SK-N-SH (cell line): ENCODE results near the gene EDEM3. TPM values are rescaled to one million over a fixed set of nuclear protein-coding genes. Genes with fewer than 3 reads are reported as not detected.

Experiments used
- CTCF ChIA-PET: fragments of 300-600, 350-600 bp; formaldehyde crosslinking; extraction: SDS; loops from one replicate; lab custom pipeline; 2021; lab: Yijun Ruan, JAX
- POLR2A ChIA-PET: fragments of 350-600 bp; sonication (Branson Sonifier 250); formaldehyde crosslinking; extraction: SDS; loops from one replicate; lab custom pipeline; 2020; ENCODE audit warnings: antibody characterized with exemption, inconsistent platforms; lab: Yijun Ruan, JAX
- DNase-seq: peaks from one replicate; pipeline ENCODE4 v3.0.0; 2012
- H2AFZ ChIP-seq: fragments of 200-600 bp; sonication (generic); 2 replicates; pipeline ENCODE4 v1.8.1; 2016; ENCODE audit warnings: antibody characterized with exemption, mild to moderate bottlenecking, low read depth
- H3F3A ChIP-seq: fragments of 200-600 bp; sonication (generic); replicated peaks from 2 replicates; pipeline ENCODE3; 2016; ENCODE audit warnings: antibody characterized with exemption, mild to moderate bottlenecking; ENCODE audit not compliant: insufficient read depth
- H3K27ac ChIP-seq, 2 experiments: fragments of 200-500 bp in 1 of 2; fragments of 200-600 bp in 1 of 2; sonication (Bioruptor generic) in 1 of 2; sonication (generic), shearing (Covaris generic) in 1 of 2; 2 replicates each; pipeline versions ENCODE4 v1.5.1 to v1.6.1; 2014 to 2016; ENCODE audit warnings: low read depth in 2 of 2, inconsistent platforms in 1 of 2, low read length in 1 of 2, mild to moderate bottlenecking in 1 of 2, mixed read lengths in 1 of 2
- H3K27me3 ChIP-seq: fragments of 200-600 bp; sonication (generic), shearing (Covaris generic); 2 replicates; pipeline ENCODE4 v1.6.1; 2016; ENCODE audit warnings: mixed run types; ENCODE audit not compliant: insufficient read depth
- H3K36me3 ChIP-seq, 2 experiments: fragments of 200-500 bp in 1 of 2; fragments of 200-600 bp in 1 of 2; sonication (Bioruptor generic) in 1 of 2; sonication (generic) in 1 of 2; replicated peaks in 1 of 2; 2 replicates each; pipeline versions ENCODE3 to v1.5.1; 2014 to 2016; ENCODE audit warnings: low read length in 1 of 2, mild to moderate bottlenecking in 1 of 2; ENCODE audit not compliant: insufficient read depth in 2 of 2, control insufficient read depth in 1 of 2
- H3K4me1 ChIP-seq, 2 experiments: fragments of 200-500 bp in 1 of 2; fragments of 200-600 bp in 1 of 2; sonication (Bioruptor generic) in 1 of 2; sonication (generic), shearing (Covaris generic) in 1 of 2; 2 replicates each; pipeline versions ENCODE4 v1.5.1 to v1.6.1; 2014 to 2016; ENCODE audit warnings: low read depth in 1 of 2, low read length in 1 of 2, mixed run types in 1 of 2; ENCODE audit not compliant: insufficient read depth in 2 of 2, control insufficient read depth in 1 of 2
- H3K4me2 ChIP-seq: fragments of 200-600 bp; sonication (generic), shearing (Covaris generic); 2 replicates; pipeline ENCODE4 v1.6.1; 2017; ENCODE audit warnings: mixed run types
- H3K4me3 ChIP-seq, 2 experiments: fragments of 200-500 bp in 1 of 2; fragments of 200-600 bp in 1 of 2; sonication (Bioruptor generic) in 1 of 2; sonication (generic), shearing (Covaris generic) in 1 of 2; 2 replicates each; pipeline versions ENCODE4 v1.5.1 to v1.8.1; 2014 to 2016; ENCODE audit warnings: low read depth in 2 of 2, inconsistent platforms in 1 of 2, low read length in 1 of 2, mild to moderate bottlenecking in 1 of 2, mixed read lengths in 1 of 2, moderate library complexity in 1 of 2
- H3K79me2 ChIP-seq: fragments of 200-600 bp; sonication (generic); 2 replicates; pipeline ENCODE4 v1.8.1; 2017; ENCODE audit warnings: mild to moderate bottlenecking; ENCODE audit not compliant: insufficient read depth
- H3K9ac ChIP-seq: fragments of 200-600 bp; sonication (generic); 2 replicates; pipeline ENCODE4 v1.6.1; 2017; ENCODE audit warnings: mixed run types
- H3K9me2 ChIP-seq: fragments of 200-600 bp; sonication (generic); 2 replicates; pipeline ENCODE4 v1.6.1; 2017; ENCODE audit warnings: mixed run types
- H3K9me3 ChIP-seq: fragments of 200-600 bp; sonication (generic); 2 replicates; pipeline ENCODE4 v1.6.1; 2017; ENCODE audit warnings: mixed run types, mild to moderate bottlenecking, moderate library complexity
- H4K20me1 ChIP-seq: fragments of 200-600 bp; sonication (generic); 2 replicates; pipeline ENCODE4 v1.6.1; 2017; ENCODE audit warnings: mild to moderate bottlenecking, mixed run types; ENCODE audit not compliant: insufficient read depth
- CHD2 ChIP-seq: fragments of 150-350 bp; IDR thresholded peaks from 2 replicates; pipeline ENCODE4 v1.6.1; 2018; ENCODE audit warnings: low read length; ENCODE audit not compliant: partially characterized antibody
- FOSL2 ChIP-seq: IDR thresholded peaks from 2 replicates; pipeline ENCODE4 v1.4.0; 2012; ENCODE audit warnings: low read depth, mild to moderate bottlenecking, moderate library complexity, borderline replicate concordance
- FOXJ3 ChIP-seq: sonication (generic); formaldehyde crosslinking; IDR thresholded peaks from 2 replicates; pipeline ENCODE4 v1.5.1; 2020; ENCODE audit warnings: mild to moderate bottlenecking, missing genetic modification reagents
- FOXM1 ChIP-seq: IDR thresholded peaks from 2 replicates; pipeline ENCODE4 v1.4.0; 2012; ENCODE audit warnings: low read depth, mild to moderate bottlenecking
- GATA2 ChIP-seq: sonication (generic); formaldehyde crosslinking; IDR thresholded peaks from 2 replicates; pipeline ENCODE4 v1.5.0; 2020; ENCODE audit warnings: mild to moderate bottlenecking, missing genetic modification reagents
- MEF2A ChIP-seq: IDR thresholded peaks from 2 replicates; pipeline ENCODE4 v1.4.0; 2012; ENCODE audit warnings: low read depth, borderline replicate concordance
- MXI1 ChIP-seq: IDR thresholded peaks from 2 replicates; pipeline ENCODE4 v1.6.1; 2012; ENCODE audit warnings: mild to moderate bottlenecking, low read depth, low read length, improper control_type of control experiment
- NRF1 ChIP-seq: IDR thresholded peaks from 2 replicates; pipeline ENCODE4 v1.6.1; 2012; ENCODE audit warnings: low read depth, mild to moderate bottlenecking, low read length
- RCOR1 ChIP-seq: fragments of 150-350 bp; IDR thresholded peaks from 2 replicates; pipeline ENCODE4 v1.6.1; 2017; ENCODE audit warnings: antibody characterized with exemption, low read length
- RXRA ChIP-seq: IDR thresholded peaks from 2 replicates; pipeline ENCODE4 v1.4.0; 2012; ENCODE audit warnings: low read depth, mild to moderate bottlenecking, borderline replicate concordance
- TCF12 ChIP-seq: IDR thresholded peaks from 2 replicates; pipeline ENCODE4 v1.4.0; 2012
- YY1 ChIP-seq: IDR thresholded peaks from 2 replicates; pipeline ENCODE4 v1.4.0; 2012; ENCODE audit warnings: low read depth, mild to moderate bottlenecking
- ZBTB33 ChIP-seq: IDR thresholded peaks from 2 replicates; pipeline ENCODE4 v1.4.0; 2012; ENCODE audit warnings: low read depth, borderline replicate concordance
- WGBS: methylation state at CpG from one replicate; pipeline ENCODE4 v1.1.6; 2017; ENCODE audit warnings: low lambda C conversion rate; 5-methylcytosine and 5-hydroxymethylcytosine counted together
- polyA plus RNA-seq, 3 experiments: library from polyadenylated mRNA; depleted of rRNA; stranded (reverse); fragments of >200 nt; gene quantifications; 2 replicates each; pipeline ENCODE4 v1.2.3, GENCODE V29; 2012
- TF ChIP-seq, protein P1 (sequence below): IDR thresholded peaks from 2 replicates; pipeline ENCODE4 v1.4.0; 2012; ENCODE audit warnings: low read depth
- TF ChIP-seq, protein P2 (sequence below): fragments of 200-600 bp; sonication (generic); IDR thresholded peaks from 2 replicates; pipeline ENCODE4 v1.6.1; 2017; ENCODE audit warnings: antibody characterized with exemption, mild to moderate bottlenecking, moderate library complexity

EDEM3 gene
- polyA plus RNA-seq, 1 of the 3 experiments (the other 2 are of a cell fraction), result 28.6 TPM

GRCh38 chr1:184709418-184709817 lies 45.2 kb downstream of the EDEM3 start (continued):
- TF ChIP-seq ZBTB33, result no peak

GRCh38 chr1:184708084-184708676 lies 46.5 kb downstream of the EDEM3 start:
- H3K27ac ChIP-seq, result no peak overlapping the region
- H3K4me2 ChIP-seq, result no peak overlapping the region
- no peaks in the 10 kb centered on the region for H3K27me3 ChIP-seq
- CTCF ChIA-PET, result interaction anchor here (6.3 kb wide), 1 partner anchor 16 kb away, joined by 34 read pairs; no protein-coding TSS in a partner anchor
- no peak for DNase-seq
- no peaks in the 10 kb centered on the region for H3F3A ChIP-seq
- H4K20me1 ChIP-seq, result no peaks in the 10 kb centered on the region
- H3K79me2 ChIP-seq, result no peaks in the 10 kb centered on the region
- no peak overlapping the region for H3K9ac ChIP-seq
- TF ChIP-seq YY1, result no peak
- no peak for TF ChIP-seq MEF2A
- TF ChIP-seq FOSL2, result no peak
- TF ChIP-seq RCOR1, result no peak
- no peak for TF ChIP-seq FOXM1
- TF ChIP-seq TCF12, result no peak
- TF ChIP-seq CHD2, result no peak
- no peak for TF ChIP-seq GATA2
- TF ChIP-seq, protein P1, sequence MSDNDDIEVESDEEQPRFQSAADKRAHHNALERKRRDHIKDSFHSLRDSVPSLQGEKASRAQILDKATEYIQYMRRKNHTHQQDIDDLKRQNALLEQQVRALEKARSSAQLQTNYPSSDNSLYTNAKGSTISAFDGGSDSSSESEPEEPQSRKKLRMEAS, result no peak
- no peak for TF ChIP-seq NRF1
- no peak for TF ChIP-seq RXRA
- TF ChIP-seq, protein P2, sequence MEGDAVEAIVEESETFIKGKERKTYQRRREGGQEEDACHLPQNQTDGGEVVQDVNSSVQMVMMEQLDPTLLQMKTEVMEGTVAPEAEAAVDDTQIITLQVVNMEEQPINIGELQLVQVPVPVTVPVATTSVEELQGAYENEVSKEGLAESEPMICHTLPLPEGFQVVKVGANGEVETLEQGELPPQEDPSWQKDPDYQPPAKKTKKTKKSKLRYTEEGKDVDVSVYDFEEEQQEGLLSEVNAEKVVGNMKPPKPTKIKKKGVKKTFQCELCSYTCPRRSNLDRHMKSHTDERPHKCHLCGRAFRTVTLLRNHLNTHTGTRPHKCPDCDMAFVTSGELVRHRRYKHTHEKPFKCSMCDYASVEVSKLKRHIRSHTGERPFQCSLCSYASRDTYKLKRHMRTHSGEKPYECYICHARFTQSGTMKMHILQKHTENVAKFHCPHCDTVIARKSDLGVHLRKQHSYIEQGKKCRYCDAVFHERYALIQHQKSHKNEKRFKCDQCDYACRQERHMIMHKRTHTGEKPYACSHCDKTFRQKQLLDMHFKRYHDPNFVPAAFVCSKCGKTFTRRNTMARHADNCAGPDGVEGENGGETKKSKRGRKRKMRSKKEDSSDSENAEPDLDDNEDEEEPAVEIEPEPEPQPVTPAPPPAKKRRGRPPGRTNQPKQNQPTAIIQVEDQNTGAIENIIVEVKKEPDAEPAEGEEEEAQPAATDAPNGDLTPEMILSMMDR, result no peak
- no peak for TF ChIP-seq FOXJ3 (CRISPR knock-in tag)
- TF ChIP-seq MXI1, result no peak
- TF ChIP-seq, all 33 proteins: peak for 0
- peaks cover 86 to 90% of the 10 kb centered on the region in 2 experiments for H3K36me3 ChIP-seq
- H3K9me2 ChIP-seq, result no peaks in the 10 kb centered on the region
- no peak overlapping the region for H3K4me3 ChIP-seq
- 91% methylated on average over 6 of the region's 6 CpGs for WGBS
- no peaks in the 10 kb centered on the region for H3K9me3 ChIP-seq
- H3K4me1 ChIP-seq, result no peaks in the 10 kb centered on the region; a peak in 1 of 4 replicates
- no peak overlapping the region for H2AFZ ChIP-seq
- POLR2A ChIA-PET, result no interaction called here
